Tibial nerve (tissue), 4 donors: ENCODE results near the gene MAST2. TPM values are rescaled to one million over a fixed set of nuclear protein-coding genes. Genes with fewer than 3 reads are reported as not detected.
"Not testable (repeated sequence)": the region's sequence is repeated elsewhere in the genome, so short reads cannot be mapped to it uniquely, and the experiment has no call there.

Source experiments
- DNase-seq, 2 donors: peaks; one replicate each; pipeline ENCODE4 v3.0.0-alpha.2; 2019; ENCODE audit warnings: low spot score in 2 of 2
- H3K27ac ChIP-seq, 4 donors: fragments of 200-600 bp; sonication (generic) in 3 of 4; one replicate each; pipeline ENCODE4 v1.5.1; 2017 to 2019; ENCODE audit warnings: mild to moderate bottlenecking in 1 of 4
- H3K27me3 ChIP-seq, 2 donors: fragments of 200-600 bp; sonication (generic) in 1 of 2; one replicate each; pipeline versions ENCODE4 v1.5.1 to v1.6.0; 2017 to 2019
- H3K36me3 ChIP-seq, 3 donors: fragments of 200-600 bp; sonication (generic); one replicate each; pipeline ENCODE4 v1.5.1; 2018 to 2019
- H3K4me1 ChIP-seq, 4 donors: fragments of 200-600 bp; sonication (generic) in 3 of 4; one replicate each; pipeline ENCODE4 v1.5.1; 2017 to 2019
- H3K4me3 ChIP-seq, 4 donors: fragments of 200-600 bp; sonication (generic) in 3 of 4; one replicate each; pipeline ENCODE4 v1.5.1; 2017 to 2019; ENCODE audit warnings: mild to moderate bottlenecking in 1 of 4, moderate library complexity in 1 of 4
- H3K9me3 ChIP-seq, 4 donors: fragments of 200-600 bp; sonication (generic) in 3 of 4; one replicate each; pipeline ENCODE4 v1.5.1; 2017 to 2019
- EP300 ChIP-seq, 2 donors: sonication (generic); formaldehyde crosslinking; IDR thresholded peaks; one replicate each; pipeline ENCODE4 v1.6.1; 2017; ENCODE audit warnings: antibody characterized with exemption in 2 of 2, mild to moderate bottlenecking in 1 of 2
- POLR2A ChIP-seq, 2 donors: fragments of 450-650 bp; IDR thresholded peaks; one replicate each; pipeline ENCODE4 v1.6.1; 2017; ENCODE audit warnings: antibody characterized with exemption in 2 of 2, mild to moderate bottlenecking in 2 of 2, moderate library complexity in 2 of 2
- WGBS, 2 donors: methylation state at CpG; one replicate each; pipeline ENCODE4 v1.1.5; 2018; 5-methylcytosine and 5-hydroxymethylcytosine counted together
- total RNA-seq, 4 donors: library from RNA; depleted of rRNA; stranded (reverse); fragments of >200 nt; gene quantifications; one replicate each; pipeline ENCODE4 v1.1.0, GENCODE V29; 2016
- TF ChIP-seq, protein P1 (sequence below), 5 experiments: fragments of 200-600 bp in 3 of 5; fragments of 450-650 bp in 2 of 5; sonication (generic) in 3 of 5; IDR thresholded peaks; one replicate each; pipeline ENCODE4 v1.5.1; 2016 to 2019; ENCODE audit warnings: antibody characterized with exemption in 5 of 5, mild to moderate bottlenecking in 3 of 5, moderate library complexity in 2 of 5

The MAST2 gene
- total RNA-seq, 4 donors from 2014 or later, result 38.0 to 122 (median 57.1) TPM

DNA sequence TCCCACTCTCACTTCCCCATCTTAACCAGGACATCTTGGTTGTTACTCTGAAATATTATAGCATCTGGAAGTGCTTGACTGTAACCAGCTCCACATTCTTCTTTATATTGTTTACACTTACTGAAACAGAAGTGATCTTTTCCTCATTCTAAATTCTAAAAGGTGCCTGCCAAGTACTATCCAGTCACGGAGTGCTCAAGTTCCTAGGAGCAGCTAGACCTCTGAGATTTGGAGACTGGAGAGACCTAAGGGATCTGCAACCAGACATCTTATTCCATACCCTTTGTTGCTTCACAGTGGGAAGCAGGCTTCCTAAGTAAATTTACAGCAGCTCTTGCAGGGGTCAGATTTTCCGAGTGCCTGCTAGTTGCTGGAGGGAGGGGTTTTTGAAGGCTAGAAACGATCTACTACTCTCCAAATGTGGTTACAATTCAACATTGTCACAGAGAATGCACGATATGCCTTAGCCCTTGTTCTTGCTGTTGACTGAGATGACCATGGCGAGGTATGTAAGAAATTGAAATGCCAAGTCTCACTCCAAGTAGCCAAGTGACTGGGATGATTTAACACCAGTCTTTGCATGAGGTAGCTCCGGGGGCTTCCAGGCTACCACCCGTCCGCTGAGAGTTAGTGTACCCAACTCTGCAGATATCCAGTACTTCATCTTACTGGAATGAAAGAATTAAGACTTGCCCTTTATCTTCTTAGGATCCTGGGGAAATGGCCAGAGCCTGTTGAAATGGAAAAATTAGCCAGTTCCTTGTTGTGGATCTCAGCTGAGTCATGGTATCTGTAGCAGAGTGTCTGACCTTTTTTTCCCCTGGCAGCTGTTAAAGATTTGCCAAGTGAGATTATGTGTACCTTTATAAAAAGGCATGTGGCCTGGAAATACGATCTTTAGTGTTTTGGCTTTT, 150.8 kb downstream of the MAST2 start:
- Histone ChIP-seq H3K9me3 (no peaks in the 10 kb centered on the region), H3K36me3 (no peaks in the 10 kb centered on the region), H3K4me3 (no peak overlapping the region), H3K27me3 (no peaks in the 10 kb centered on the region), H3K27ac (peak overlapping the region in 2 of 4 donors; percentile 34 to 50), H3K4me1 (peaks cover 0 to 29% (median 8%) of the 10 kb centered on the region in 4 donors)
- 33 to 38% methylated on average over 9 of the region's 9 CpGs for WGBS, 2 donors
- no peak for DNase-seq
- TF ChIP-seq EP300 (IDR thresholded peaks at IDR 0.05) (peak in 1 of 2 donors; percentile 16), POLR2A (IDR thresholded peaks at IDR 0.05) (no peak)

DNA sequence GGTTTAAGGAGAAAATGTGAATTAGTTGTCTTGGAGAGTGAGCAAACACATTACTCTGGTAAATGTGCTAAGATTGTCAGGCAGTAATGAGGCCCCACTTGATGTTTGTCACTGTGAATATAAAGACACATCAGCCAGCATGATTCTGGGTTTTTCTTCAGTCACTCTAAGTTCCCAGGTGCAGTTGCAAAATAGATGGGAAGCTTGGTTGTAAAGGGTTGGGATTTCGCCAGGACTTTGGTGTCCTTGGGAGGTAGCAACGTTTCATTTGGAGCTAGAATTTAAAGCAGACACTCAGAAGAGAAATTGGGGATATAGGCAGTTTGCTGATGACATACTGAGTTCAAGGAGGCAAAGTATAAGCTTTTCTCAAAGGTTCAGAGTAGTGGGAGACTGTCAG, 154.3 kb downstream of the MAST2 start:
- Histone ChIP-seq H3K36me3 (peaks cover 0 to 18% (median 0%) of the 10 kb centered on the region in 3 donors), H3K4me3 (no peak overlapping the region), H3K9me3 (no peaks in the 10 kb centered on the region), H3K4me1 (peaks cover 0 to 29% (median 8%) of the 10 kb centered on the region in 4 donors), H3K27ac (no peak overlapping the region), H3K27me3 (no peaks in the 10 kb centered on the region)
- DNase-seq, result no peak
- TF ChIP-seq POLR2A (IDR thresholded peaks at IDR 0.05) (no peak), EP300 (IDR thresholded peaks at IDR 0.05) (no peak)
- TF ChIP-seq, protein P1, sequence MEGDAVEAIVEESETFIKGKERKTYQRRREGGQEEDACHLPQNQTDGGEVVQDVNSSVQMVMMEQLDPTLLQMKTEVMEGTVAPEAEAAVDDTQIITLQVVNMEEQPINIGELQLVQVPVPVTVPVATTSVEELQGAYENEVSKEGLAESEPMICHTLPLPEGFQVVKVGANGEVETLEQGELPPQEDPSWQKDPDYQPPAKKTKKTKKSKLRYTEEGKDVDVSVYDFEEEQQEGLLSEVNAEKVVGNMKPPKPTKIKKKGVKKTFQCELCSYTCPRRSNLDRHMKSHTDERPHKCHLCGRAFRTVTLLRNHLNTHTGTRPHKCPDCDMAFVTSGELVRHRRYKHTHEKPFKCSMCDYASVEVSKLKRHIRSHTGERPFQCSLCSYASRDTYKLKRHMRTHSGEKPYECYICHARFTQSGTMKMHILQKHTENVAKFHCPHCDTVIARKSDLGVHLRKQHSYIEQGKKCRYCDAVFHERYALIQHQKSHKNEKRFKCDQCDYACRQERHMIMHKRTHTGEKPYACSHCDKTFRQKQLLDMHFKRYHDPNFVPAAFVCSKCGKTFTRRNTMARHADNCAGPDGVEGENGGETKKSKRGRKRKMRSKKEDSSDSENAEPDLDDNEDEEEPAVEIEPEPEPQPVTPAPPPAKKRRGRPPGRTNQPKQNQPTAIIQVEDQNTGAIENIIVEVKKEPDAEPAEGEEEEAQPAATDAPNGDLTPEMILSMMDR (IDR thresholded peaks at IDR 0.05), result no peak
- WGBS, 2 donors, result 82% methylated on average over 2 of the region's 2 CpGs

DNA sequence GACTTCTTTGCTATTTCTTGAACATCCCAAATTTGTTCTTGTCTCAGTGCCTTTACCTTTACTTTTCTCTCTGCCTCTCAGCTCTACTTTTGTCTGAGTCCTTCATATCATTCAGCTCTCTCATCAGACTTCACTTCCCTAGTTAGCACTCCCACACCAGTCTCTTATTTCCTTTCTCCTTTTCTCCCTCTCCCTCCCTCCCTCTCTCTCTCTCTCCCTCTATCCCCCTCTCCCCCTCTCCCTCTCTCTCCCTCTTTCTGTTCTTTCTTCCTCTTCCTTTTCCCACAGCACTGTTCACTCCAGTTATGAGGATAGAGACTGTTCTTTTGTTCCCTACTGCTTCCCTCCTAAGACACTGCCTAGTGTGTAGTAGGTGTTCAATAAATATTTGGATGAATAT, 154.9 kb downstream of the MAST2 start:
- TF ChIP-seq, protein P1 (IDR thresholded peaks at IDR 0.05), result no peak
- TF ChIP-seq POLR2A (IDR thresholded peaks at IDR 0.05) (no peak), EP300 (IDR thresholded peaks at IDR 0.05) (no peak)
- H3K27ac ChIP-seq, result no peak overlapping the region
- H3K4me1 ChIP-seq, result peaks cover 0 to 27% (median 8%) of the 10 kb centered on the region in 4 donors
- DNase-seq, result no peak
- H3K9me3 ChIP-seq, result no peaks in the 10 kb centered on the region
- peaks cover 0 to 18% (median 0%) of the 10 kb centered on the region in 3 donors for H3K36me3 ChIP-seq
- H3K4me3 ChIP-seq, result no peak overlapping the region
- no peaks in the 10 kb centered on the region for H3K27me3 ChIP-seq

DNA sequence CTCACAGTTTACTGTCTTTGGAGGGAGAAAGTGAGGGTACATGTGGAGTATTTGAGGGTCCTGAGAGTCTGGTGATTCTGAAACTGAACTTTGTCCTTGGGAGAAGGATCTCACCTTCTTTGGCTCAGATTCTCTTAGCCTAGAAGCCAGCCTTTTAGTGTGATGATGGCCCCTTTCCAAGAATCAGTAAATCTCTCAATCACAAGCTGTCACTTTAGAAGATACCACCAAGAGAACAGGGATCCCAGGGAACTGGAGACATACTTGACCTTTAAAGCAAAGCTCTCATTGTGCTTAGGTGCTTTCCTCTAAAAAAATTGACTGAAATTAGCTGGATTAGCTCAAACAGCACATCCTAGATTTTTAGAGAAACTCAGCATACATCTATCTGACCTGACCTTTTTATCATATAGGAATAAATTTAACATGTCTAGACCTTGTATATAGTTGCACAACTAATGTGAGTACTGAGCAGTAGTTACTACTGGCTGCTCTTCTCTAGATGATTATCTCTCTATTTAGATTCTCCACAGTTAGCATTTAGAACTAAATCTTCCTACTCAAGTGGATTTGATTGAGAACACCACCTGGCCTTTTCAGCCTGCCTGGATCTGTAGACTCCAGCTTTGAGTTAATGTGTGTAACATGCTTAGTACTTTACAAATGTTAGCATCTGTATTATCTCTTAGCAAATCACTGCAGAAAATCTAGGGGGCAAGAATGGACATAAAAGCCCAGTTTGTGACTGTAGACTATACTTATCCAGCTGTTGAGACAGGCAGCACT, 157.7 kb downstream of the MAST2 start:
- no peak overlapping the region for H3K27ac ChIP-seq
- no peak overlapping the region for H3K4me3 ChIP-seq
- peaks cover 0 to 6% (median 0%) of the 10 kb centered on the region in 4 donors for H3K4me1 ChIP-seq
- no peak for DNase-seq
- no peaks in the 10 kb centered on the region for H3K27me3 ChIP-seq
- no peaks in the 10 kb centered on the region for H3K9me3 ChIP-seq
- TF ChIP-seq POLR2A (IDR thresholded peaks at IDR 0.05) (no peak), EP300 (IDR thresholded peaks at IDR 0.05) (no peak)
- TF ChIP-seq, protein P1 (IDR thresholded peaks at IDR 0.05), result no peak
- H3K36me3 ChIP-seq, result peaks cover 0 to 18% (median 0%) of the 10 kb centered on the region in 3 donors

DNA sequence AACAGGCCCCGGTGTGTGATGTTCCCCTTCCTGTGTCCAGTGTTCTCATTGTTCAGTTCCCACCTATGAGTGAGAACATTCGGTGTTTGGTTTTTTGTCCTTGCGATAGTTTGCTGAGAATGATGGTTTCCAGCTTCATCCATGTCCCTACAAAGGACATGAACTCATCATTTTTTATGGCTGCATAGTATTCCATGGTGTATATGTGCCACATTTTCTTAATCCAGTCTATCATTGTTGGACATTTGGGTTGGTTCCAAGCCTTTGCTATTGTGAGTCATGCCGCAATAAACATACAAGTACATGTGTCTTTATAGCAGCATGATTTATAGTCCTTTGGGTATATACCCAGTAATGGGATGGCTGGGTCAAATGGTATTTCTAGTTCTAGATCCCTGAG, 158.5 kb downstream of the MAST2 start:
- WGBS, 2 donors, result 98 to 100% methylated on average over 4 of the region's 4 CpGs
- not testable (repeated sequence) for H3K9me3 ChIP-seq, H3K27me3 ChIP-seq, H3K4me1 ChIP-seq, DNase-seq, H3K4me3 ChIP-seq, H3K27ac ChIP-seq
- peaks cover 0 to 18% (median 0%) of the 10 kb centered on the region in 3 donors for H3K36me3 ChIP-seq
